ENCODE measurements around the gene MACROD2.

Gene MACROD2

DNA sequence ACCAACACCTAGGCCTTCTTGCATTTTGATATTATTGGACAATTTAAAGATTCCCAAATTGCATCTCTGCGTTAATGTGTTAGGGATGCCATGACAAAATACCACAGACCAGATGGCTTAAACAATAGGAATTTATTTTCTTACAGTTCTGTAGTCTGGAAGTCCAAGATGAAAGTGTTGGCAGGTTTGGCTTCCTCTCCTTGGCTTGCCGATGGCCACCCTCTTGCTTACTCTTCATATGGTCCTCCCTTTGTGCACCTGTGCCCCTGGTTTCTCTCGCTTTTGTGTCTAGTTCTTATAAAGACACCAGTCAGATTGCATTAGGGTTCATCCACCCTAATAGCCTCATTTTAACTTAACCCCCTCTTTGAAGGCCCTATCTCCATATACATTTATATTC lies 1184.5 kb downstream of the MACROD2 start:
- no peak for TF ChIP-seq ZFP3 (CRISPR knock-in tag; IDR thresholded peaks at IDR 0.05)
- TF ChIP-seq PPARA (CRISPR knock-in tag; IDR thresholded peaks at IDR 0.05; ENCODE audit: borderline replicate concordance): no peak
- TF ChIP-seq, protein P1, sequence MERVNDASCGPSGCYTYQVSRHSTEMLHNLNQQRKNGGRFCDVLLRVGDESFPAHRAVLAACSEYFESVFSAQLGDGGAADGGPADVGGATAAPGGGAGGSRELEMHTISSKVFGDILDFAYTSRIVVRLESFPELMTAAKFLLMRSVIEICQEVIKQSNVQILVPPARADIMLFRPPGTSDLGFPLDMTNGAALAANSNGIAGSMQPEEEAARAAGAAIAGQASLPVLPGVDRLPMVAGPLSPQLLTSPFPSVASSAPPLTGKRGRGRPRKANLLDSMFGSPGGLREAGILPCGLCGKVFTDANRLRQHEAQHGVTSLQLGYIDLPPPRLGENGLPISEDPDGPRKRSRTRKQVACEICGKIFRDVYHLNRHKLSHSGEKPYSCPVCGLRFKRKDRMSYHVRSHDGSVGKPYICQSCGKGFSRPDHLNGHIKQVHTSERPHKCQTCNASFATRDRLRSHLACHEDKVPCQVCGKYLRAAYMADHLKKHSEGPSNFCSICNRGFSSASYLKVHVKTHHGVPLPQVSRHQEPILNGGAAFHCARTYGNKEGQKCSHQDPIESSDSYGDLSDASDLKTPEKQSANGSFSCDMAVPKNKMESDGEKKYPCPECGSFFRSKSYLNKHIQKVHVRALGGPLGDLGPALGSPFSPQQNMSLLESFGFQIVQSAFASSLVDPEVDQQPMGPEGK (CRISPR knock-in tag; IDR thresholded peaks at IDR 0.05; ENCODE audit: borderline replicate concordance): no peak
- no peak for TF ChIP-seq GLIS3 (CRISPR knock-in tag; IDR thresholded peaks at IDR 0.05)
- no peak for TF ChIP-seq ISL1 (CRISPR knock-in tag; IDR thresholded peaks at IDR 0.05)
- no peak for TF ChIP-seq OSR1 (CRISPR knock-in tag; IDR thresholded peaks at IDR 0.05)
- TF ChIP-seq BACH2 (CRISPR knock-in tag; IDR thresholded peaks at IDR 0.05; ENCODE audit: borderline replicate concordance): no peak
- no peak for TF ChIP-seq ARNTL (CRISPR knock-in tag; IDR thresholded peaks at IDR 0.05; ENCODE audit: borderline replicate concordance, low read depth)
- no peak for TF ChIP-seq CSDC2 (CRISPR knock-in tag; IDR thresholded peaks at IDR 0.05)
- TF ChIP-seq ZC3H10 (CRISPR knock-in tag; IDR thresholded peaks at IDR 0.05): no peak
- no peak for ATAC-seq

DNA sequence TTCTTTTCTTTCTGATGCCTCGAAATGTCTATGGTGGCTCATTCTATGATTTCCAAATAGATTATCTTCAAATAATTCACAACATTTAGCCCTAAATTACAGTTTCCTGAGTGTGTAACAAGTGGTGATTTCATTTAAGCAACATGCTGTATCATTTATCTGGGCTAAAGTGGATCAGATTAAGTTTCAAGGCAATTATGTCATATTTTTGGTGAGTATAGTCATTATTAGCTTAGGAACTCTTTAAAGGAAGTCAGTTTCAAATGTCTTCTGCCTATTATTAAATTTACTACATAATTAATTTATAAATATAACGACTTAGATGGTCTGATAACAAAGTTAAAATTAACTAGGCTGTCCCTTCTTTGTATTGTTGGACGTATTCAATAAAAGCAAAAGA lies 1190.0 kb downstream of the MACROD2 start:
- TF ChIP-seq, protein P2, sequence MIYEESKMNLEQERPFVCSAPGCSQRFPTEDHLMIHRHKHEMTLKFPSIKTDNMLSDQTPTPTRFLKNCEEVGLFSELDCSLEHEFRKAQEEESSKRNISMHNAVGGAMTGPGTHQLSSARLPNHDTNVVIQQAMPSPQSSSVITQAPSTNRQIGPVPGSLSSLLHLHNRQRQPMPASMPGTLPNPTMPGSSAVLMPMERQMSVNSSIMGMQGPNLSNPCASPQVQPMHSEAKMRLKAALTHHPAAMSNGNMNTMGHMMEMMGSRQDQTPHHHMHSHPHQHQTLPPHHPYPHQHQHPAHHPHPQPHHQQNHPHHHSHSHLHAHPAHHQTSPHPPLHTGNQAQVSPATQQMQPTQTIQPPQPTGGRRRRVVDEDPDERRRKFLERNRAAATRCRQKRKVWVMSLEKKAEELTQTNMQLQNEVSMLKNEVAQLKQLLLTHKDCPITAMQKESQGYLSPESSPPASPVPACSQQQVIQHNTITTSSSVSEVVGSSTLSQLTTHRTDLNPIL (CRISPR knock-in tag; IDR thresholded peaks at IDR 0.05; ENCODE audit: low read depth): no peak
- peak; percentile 48; the same call in 1 of the 2 replicates for TF ChIP-seq ISL1 (CRISPR knock-in tag; IDR thresholded peaks at IDR 0.05)
- TF ChIP-seq ARNTL (CRISPR knock-in tag; IDR thresholded peaks at IDR 0.05; ENCODE audit: borderline replicate concordance, low read depth): no peak
- TF ChIP-seq OSR1 (CRISPR knock-in tag; IDR thresholded peaks at IDR 0.05): no peak
- TF ChIP-seq ZC3H10 (CRISPR knock-in tag; IDR thresholded peaks at IDR 0.05): peak; percentile 88
- no peak for TF ChIP-seq ZFP3 (CRISPR knock-in tag; IDR thresholded peaks at IDR 0.05)
- peak; percentile 75 for ATAC-seq

DNA sequence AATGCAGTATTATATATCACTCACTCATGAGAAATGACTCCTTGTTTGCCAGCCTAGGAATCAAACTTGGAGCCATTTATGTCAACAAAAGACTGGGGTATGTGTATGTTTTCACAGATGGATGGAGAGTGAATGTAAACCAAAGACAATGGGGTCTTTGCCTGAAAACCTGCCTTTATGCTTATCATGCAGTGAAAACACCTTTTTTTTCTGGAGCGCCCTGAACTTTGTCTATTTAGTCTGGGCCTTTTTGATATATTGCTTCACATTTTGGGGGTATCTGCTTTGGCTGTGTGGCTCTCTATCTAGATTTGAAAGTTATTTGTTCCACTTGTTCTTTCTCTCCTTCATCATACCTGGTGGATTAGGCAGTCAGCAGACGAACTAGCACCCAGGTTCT lies 1190.6 kb downstream of the MACROD2 start:
- ATAC-seq: peak; percentile 25; the same call in 2 of the 3 replicates
- no peak for TF ChIP-seq BACH2 (CRISPR knock-in tag; IDR thresholded peaks at IDR 0.05; ENCODE audit: borderline replicate concordance)
- no peak for TF ChIP-seq OSR1 (CRISPR knock-in tag; IDR thresholded peaks at IDR 0.05)
- TF ChIP-seq RARB (CRISPR knock-in tag; IDR thresholded peaks at IDR 0.05): no peak
- TF ChIP-seq, protein P3, sequence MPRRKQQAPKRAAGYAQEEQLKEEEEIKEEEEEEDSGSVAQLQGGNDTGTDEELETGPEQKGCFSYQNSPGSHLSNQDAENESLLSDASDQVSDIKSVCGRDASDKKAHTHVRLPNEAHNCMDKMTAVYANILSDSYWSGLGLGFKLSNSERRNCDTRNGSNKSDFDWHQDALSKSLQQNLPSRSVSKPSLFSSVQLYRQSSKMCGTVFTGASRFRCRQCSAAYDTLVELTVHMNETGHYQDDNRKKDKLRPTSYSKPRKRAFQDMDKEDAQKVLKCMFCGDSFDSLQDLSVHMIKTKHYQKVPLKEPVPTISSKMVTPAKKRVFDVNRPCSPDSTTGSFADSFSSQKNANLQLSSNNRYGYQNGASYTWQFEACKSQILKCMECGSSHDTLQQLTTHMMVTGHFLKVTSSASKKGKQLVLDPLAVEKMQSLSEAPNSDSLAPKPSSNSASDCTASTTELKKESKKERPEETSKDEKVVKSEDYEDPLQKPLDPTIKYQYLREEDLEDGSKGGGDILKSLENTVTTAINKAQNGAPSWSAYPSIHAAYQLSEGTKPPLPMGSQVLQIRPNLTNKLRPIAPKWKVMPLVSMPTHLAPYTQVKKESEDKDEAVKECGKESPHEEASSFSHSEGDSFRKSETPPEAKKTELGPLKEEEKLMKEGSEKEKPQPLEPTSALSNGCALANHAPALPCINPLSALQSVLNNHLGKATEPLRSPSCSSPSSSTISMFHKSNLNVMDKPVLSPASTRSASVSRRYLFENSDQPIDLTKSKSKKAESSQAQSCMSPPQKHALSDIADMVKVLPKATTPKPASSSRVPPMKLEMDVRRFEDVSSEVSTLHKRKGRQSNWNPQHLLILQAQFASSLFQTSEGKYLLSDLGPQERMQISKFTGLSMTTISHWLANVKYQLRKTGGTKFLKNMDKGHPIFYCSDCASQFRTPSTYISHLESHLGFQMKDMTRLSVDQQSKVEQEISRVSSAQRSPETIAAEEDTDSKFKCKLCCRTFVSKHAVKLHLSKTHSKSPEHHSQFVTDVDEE (CRISPR knock-in tag; IDR thresholded peaks at IDR 0.05): no peak
- TF ChIP-seq ISL1 (CRISPR knock-in tag; IDR thresholded peaks at IDR 0.05): no peak
- no peak for TF ChIP-seq ESRRG (CRISPR knock-in tag; IDR thresholded peaks at IDR 0.05)
- TF ChIP-seq, protein P2 (CRISPR knock-in tag; IDR thresholded peaks at IDR 0.05; ENCODE audit: low read depth): no peak
- TF ChIP-seq ARNTL (CRISPR knock-in tag; IDR thresholded peaks at IDR 0.05; ENCODE audit: borderline replicate concordance, low read depth): no peak
- no peak for TF ChIP-seq SNAI2 (CRISPR knock-in tag; IDR thresholded peaks at IDR 0.05)
- no peak for TF ChIP-seq CSDC2 (CRISPR knock-in tag; IDR thresholded peaks at IDR 0.05)
- TF ChIP-seq PPARA (CRISPR knock-in tag; IDR thresholded peaks at IDR 0.05; ENCODE audit: borderline replicate concordance): no peak
- TF ChIP-seq, protein P4, sequence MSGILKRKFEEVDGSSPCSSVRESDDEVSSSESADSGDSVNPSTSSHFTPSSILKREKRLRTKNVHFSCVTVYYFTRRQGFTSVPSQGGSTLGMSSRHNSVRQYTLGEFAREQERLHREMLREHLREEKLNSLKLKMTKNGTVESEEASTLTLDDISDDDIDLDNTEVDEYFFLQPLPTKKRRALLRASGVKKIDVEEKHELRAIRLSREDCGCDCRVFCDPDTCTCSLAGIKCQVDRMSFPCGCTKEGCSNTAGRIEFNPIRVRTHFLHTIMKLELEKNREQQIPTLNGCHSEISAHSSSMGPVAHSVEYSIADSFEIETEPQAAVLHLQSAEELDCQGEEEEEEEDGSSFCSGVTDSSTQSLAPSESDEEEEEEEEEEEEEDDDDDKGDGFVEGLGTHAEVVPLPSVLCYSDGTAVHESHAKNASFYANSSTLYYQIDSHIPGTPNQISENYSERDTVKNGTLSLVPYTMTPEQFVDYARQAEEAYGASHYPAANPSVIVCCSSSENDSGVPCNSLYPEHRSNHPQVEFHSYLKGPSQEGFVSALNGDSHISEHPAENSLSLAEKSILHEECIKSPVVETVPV (CRISPR knock-in tag; IDR thresholded peaks at IDR 0.05): no peak
- TF ChIP-seq TCF4 (CRISPR knock-in tag; IDR thresholded peaks at IDR 0.05; ENCODE audit: borderline replicate concordance): no peak

DNA sequence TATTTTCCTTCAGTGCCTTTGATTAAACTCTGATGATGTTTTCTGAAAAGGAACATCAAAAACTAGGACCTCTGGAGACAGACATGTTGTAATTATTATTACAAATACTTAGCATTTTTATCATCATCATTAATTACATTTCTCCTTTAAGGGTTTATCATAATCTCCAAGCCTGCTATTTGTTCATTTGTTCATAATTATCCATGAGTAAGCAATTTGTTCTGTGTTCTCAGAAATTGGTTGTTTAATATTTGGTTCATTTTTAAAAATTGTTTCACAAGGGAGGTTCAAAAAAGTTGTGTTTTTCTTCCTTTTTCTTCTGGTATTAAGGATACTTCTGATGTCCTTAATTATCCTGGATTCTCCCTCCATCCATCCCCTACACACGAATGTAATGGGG lies 1192.3 kb downstream of the MACROD2 start:
- ATAC-seq: no peak
- TF ChIP-seq ZNF70 (CRISPR knock-in tag; IDR thresholded peaks at IDR 0.05): no peak
- TF ChIP-seq, protein P5, sequence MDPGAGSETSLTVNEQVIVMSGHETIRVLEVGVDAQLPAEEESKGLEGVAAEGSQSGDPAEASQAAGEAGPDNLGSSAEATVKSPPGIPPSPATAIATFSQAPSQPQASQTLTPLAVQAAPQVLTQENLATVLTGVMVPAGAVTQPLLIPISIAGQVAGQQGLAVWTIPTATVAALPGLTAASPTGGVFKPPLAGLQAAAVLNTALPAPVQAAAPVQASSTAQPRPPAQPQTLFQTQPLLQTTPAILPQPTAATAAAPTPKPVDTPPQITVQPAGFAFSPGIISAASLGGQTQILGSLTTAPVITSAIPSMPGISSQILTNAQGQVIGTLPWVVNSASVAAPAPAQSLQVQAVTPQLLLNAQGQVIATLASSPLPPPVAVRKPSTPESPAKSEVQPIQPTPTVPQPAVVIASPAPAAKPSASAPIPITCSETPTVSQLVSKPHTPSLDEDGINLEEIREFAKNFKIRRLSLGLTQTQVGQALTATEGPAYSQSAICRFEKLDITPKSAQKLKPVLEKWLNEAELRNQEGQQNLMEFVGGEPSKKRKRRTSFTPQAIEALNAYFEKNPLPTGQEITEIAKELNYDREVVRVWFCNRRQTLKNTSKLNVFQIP (CRISPR knock-in tag; IDR thresholded peaks at IDR 0.05; ENCODE audit: borderline replicate concordance, low read depth): no peak
- no peak for TF ChIP-seq GLIS3 (CRISPR knock-in tag; IDR thresholded peaks at IDR 0.05)
- TF ChIP-seq, protein P2 (CRISPR knock-in tag; IDR thresholded peaks at IDR 0.05; ENCODE audit: low read depth): no peak
- no peak for TF ChIP-seq RARB (CRISPR knock-in tag; IDR thresholded peaks at IDR 0.05)
- TF ChIP-seq, protein P1 (CRISPR knock-in tag; IDR thresholded peaks at IDR 0.05; ENCODE audit: borderline replicate concordance): no peak
- no peak for TF ChIP-seq PPARA (CRISPR knock-in tag; IDR thresholded peaks at IDR 0.05; ENCODE audit: borderline replicate concordance)
- no peak for TF ChIP-seq BACH2 (CRISPR knock-in tag; IDR thresholded peaks at IDR 0.05; ENCODE audit: borderline replicate concordance)
- TF ChIP-seq ZNF565 (CRISPR knock-in tag; conservative IDR thresholded peaks at IDR 0.05; ENCODE audit: low read depth): no peak
- no peak for TF ChIP-seq ARNTL (CRISPR knock-in tag; IDR thresholded peaks at IDR 0.05; ENCODE audit: borderline replicate concordance, low read depth)
- TF ChIP-seq ZC3H10 (CRISPR knock-in tag; IDR thresholded peaks at IDR 0.05): no peak
